HFFc6 (cell line): Measurements from ENCODE around the gene SMIM30. TPM values are rescaled to one million over a fixed set of nuclear protein-coding genes. Genes with fewer than 3 reads are reported as not detected.

Experiments
- DNase-seq: peaks from one replicate; pipeline ENCODE4 v3.0.0-alpha.2; 2018
- H3K27ac Mint-ChIP-seq: 2 replicates; pipeline ENCODE4 v1.8.0; 2020; ENCODE audit warnings: mild to moderate bottlenecking, mixed read lengths
- H3K27me3 Mint-ChIP-seq: 2 replicates; pipeline ENCODE4 v1.8.0; 2021; ENCODE audit warnings: mild to moderate bottlenecking, moderate library complexity, mixed read lengths; ENCODE audit not compliant: insufficient read depth
- H3K36me3 Mint-ChIP-seq: 2 replicates; pipeline ENCODE4 v1.8.0; 2021; ENCODE audit warnings: low read depth, mixed read lengths
- H3K4me1 Mint-ChIP-seq: 2 replicates; pipeline ENCODE4 v1.8.0; 2020; ENCODE audit warnings: low read depth, mixed read lengths
- H3K4me3 Mint-ChIP-seq: 2 replicates; pipeline ENCODE4 v1.8.0; 2020; ENCODE audit warnings: mild to moderate bottlenecking, moderate library complexity, mixed read lengths
- H3K9me3 Mint-ChIP-seq: 2 replicates; pipeline ENCODE4 v1.8.0; 2020; ENCODE audit warnings: mild to moderate bottlenecking, mixed read lengths
- total RNA-seq, 6 experiments: library from RNA; stranded (reverse); fragmentation: NEBNext Ultra II Directional; extraction: Animal tissue kit (Norgen Biotek cat#: 25700); gene quantifications; 2 replicates in 1 of 6; 3 replicates in 5 of 6; pipeline ENCODE4 v1.2.3, GENCODE V29; 2021
- TF ChIP-seq, protein P1 (sequence below): fragments of 200-600 bp; sonication (generic); IDR thresholded peaks from 2 replicates; pipeline ENCODE4 v1.5.0; 2021; ENCODE audit warnings: antibody characterized with exemption, mild to moderate bottlenecking

Gene SMIM30
- total RNA-seq, 6 experiments from 2014 or later: 52.0 to 74.2 (median 60.6) TPM

DNA sequence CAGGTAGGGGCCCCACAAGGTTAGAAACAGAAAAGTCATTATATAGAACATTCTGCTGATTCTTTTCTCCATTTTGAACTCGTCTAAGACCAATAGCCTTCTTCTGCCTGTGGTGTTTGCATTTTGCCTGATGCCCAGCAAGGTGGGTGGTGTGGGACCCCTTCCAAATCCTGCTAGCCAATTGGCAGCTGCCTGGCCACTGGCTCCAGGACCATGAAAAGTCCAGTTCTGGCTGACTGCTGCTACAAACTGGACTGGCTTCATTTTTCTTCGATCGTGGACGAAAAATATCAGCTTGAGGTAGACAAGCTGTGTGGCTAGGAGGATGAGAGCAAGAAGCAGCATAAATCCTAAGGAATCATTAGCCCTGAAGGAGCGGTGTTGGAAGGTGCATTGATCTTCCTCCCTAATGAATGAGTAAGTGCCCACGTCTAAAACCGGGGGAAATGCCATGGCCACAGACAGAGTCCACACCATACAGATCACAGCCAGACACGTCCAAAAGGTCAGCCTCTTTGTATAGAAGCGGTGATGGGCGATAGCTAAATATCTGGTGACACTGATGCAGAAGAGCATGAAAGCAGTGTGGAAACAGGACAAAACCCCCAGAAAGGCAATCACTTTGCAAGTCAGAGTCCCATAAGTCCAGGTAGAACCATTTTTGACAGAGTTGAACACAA, 34.4 kb downstream of the SMIM30 start:
- Mint-ChIP-seq H3K9me3 (no peaks in the 10 kb centered on the region), H3K27ac (no peak overlapping the region), H3K4me3 (no peak overlapping the region), H3K36me3 (no peaks in the 10 kb centered on the region), H3K27me3 (no peaks in the 10 kb centered on the region), H3K4me1 (peaks cover 30% of the 10 kb centered on the region)
- DNase-seq: no peak
- TF ChIP-seq, protein P1, sequence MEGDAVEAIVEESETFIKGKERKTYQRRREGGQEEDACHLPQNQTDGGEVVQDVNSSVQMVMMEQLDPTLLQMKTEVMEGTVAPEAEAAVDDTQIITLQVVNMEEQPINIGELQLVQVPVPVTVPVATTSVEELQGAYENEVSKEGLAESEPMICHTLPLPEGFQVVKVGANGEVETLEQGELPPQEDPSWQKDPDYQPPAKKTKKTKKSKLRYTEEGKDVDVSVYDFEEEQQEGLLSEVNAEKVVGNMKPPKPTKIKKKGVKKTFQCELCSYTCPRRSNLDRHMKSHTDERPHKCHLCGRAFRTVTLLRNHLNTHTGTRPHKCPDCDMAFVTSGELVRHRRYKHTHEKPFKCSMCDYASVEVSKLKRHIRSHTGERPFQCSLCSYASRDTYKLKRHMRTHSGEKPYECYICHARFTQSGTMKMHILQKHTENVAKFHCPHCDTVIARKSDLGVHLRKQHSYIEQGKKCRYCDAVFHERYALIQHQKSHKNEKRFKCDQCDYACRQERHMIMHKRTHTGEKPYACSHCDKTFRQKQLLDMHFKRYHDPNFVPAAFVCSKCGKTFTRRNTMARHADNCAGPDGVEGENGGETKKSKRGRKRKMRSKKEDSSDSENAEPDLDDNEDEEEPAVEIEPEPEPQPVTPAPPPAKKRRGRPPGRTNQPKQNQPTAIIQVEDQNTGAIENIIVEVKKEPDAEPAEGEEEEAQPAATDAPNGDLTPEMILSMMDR: no peak

DNA sequence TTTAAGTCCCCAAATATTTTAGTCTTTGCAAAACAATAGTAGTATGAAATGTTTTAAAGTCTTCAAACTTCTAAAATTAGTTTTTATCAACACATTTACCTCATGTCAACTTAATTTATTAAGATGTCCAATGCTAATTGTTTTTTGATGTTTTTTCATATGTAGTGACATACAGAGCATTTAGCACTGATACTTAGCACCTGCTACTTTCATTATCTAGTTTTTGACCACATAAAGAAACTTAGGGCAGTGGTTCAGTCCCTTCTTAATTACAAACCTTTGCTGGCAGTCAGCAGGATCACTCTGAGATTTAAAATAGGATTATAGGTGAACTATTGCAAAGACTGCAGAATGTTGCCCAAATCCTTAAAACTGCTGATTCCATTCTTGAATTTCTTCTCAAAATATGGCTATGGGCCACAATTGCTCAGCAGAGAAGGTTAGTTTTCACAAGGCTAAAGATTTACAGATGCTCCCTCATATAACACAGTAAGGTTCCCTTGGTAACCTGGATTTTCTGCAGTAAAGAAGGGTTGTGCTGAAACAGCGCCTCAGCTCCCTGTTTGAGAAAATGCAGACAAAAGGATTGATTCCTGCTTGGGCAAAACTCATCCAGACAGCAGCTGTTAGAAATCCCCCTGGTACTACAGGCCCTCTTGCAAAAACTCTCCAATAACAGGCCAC, 35.1 kb downstream of the SMIM30 start:
- H3K4me3 Mint-ChIP-seq: no peak overlapping the region
- H3K27ac Mint-ChIP-seq: no peak overlapping the region
- DNase-seq: no peak
- H3K27me3 Mint-ChIP-seq: no peaks in the 10 kb centered on the region
- TF ChIP-seq, protein P1: no peak
- H3K4me1 Mint-ChIP-seq: peaks cover 26% of the 10 kb centered on the region
- no peaks in the 10 kb centered on the region for H3K9me3 Mint-ChIP-seq
- no peaks in the 10 kb centered on the region for H3K36me3 Mint-ChIP-seq

DNA sequence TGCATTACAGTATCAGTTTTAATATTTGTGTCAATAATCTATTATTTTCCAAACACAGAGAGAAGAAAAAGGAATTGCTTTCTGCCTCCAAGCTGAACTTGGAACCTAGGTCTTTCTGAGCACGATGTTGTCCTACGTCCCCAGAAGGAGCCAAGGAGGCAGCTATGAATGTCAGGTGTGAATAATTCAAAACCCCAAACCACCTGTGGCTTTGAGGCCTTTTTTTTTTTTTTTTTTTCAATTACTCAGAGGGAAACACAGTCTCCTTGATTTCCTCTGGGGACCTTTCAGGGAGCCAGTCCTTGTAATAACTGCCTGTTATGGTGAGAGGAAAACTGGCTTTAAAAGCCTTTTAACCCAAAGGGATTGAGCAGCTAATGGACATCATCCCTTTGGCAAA, 40.0 kb downstream of the SMIM30 start:
- DNase-seq: no peak
- H3K4me1 Mint-ChIP-seq: no peaks in the 10 kb centered on the region
- TF ChIP-seq, protein P1: no peak
- no peak overlapping the region for H3K4me3 Mint-ChIP-seq
- H3K36me3 Mint-ChIP-seq: no peaks in the 10 kb centered on the region
- H3K27ac Mint-ChIP-seq: no peak overlapping the region
- H3K9me3 Mint-ChIP-seq: no peaks in the 10 kb centered on the region
- H3K27me3 Mint-ChIP-seq: no peaks in the 10 kb centered on the region

DNA sequence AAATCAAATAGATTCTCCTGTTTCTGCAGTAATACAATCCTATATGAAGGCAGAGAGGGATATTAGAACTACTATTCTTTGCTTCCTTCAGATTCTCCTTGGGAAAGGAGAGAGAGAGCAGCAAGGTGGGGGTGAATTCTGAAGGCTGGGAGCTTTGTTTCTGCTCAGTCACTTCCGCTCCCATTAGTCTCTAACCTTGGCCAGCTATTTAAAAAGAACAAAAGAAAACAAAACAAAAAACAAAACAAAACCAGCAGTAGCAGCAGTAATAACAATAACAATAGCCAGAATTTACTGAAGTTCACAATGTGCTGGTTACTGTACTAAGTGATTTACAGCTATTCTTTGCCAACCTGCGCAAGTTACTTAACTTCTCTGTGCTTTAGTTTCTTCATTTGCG, 41.7 kb downstream of the SMIM30 start:
- Mint-ChIP-seq H3K4me3 (no peak overlapping the region), H3K9me3 (no peaks in the 10 kb centered on the region), H3K27me3 (no peaks in the 10 kb centered on the region), H3K27ac (no peak overlapping the region), H3K36me3 (no peaks in the 10 kb centered on the region), H3K4me1 (no peaks in the 10 kb centered on the region)
- TF ChIP-seq, protein P1: no peak
- DNase-seq: no peak

DNA sequence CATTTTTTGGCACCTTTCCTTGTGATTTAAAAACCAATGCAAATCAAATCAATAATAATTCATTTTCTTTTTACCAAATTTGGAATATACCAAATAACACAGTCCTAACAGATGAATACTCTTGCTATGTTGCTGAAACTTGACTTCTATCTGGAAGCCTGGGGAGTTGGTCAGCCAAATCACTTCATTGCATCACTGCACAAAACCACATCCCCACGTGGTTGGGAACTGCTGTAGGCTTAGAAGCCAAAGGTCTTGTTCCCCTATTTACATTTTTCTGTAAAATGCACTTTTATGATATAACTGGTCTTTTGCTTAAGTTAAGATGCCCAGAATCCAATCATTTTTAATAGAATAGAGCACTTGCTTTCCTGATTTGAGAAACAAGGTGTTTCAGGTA, 46.9 kb downstream of the SMIM30 start:
- H3K4me3 Mint-ChIP-seq: no peak overlapping the region
- no peak for DNase-seq
- H3K9me3 Mint-ChIP-seq: no peaks in the 10 kb centered on the region
- TF ChIP-seq, protein P1: no peak
- H3K27me3 Mint-ChIP-seq: no peaks in the 10 kb centered on the region; the same call in 1 of the 2 replicates
- no peak overlapping the region for H3K27ac Mint-ChIP-seq
- H3K36me3 Mint-ChIP-seq: no peaks in the 10 kb centered on the region
- H3K4me1 Mint-ChIP-seq: no peaks in the 10 kb centered on the region

Other genes with a start within 250 kb of the SMIM30 start
- gene GPR85, start 31.7 kb downstream of the SMIM30 start, total RNA-seq: 1 to 10 TPM; 2.7 to 5.6 (median 3.5) TPM